Hypothalamus (tissue), 51 donors: ENCODE data around the gene ODAD2.
"Not testable (repeated sequence)": the region's sequence is repeated elsewhere in the genome, so short reads cannot be mapped to it uniquely, and the experiment has no call there.

Source experiments
- DNase-seq, 51 donors: peaks; one replicate each; lab custom pipeline; 2025; lab: John Stamatoyannopoulos, UW

Gene ODAD2

GRCh38 chr10:27998954-27999275 is at the start of gene ODAD2:
TSS of gene ODAD2 (minus strand) at chr10:27999079. CDS start at chr10:27995142, 3,937 bp downstream.
- DNase-seq, result peak in 2 of 51 donors; percentile 17 to 21

- DNase-seq, result no peak
Observed at GRCh38 chr10:28047061-28047460, 48.2 kb upstream of the ODAD2 start.

- no peak for DNase-seq
Observed at GRCh38 chr10:28046579-28046978, 47.7 kb upstream of the ODAD2 start.

GRCh38 chr10:28043941-28044340 is 45.1 kb upstream of the ODAD2 start:
- DNase-seq, result no peak

GRCh38 chr10:28036587-28036986 is 37.7 kb upstream of the ODAD2 start:
- no peak for DNase-seq

GRCh38 chr10:28020993-28021982 is 22.4 kb upstream of the ODAD2 start:
- no peak for DNase-seq

GRCh38 chr10:28020080-28020860 is 21.4 kb upstream of the ODAD2 start:
- no peak for DNase-seq

- DNase-seq, result no peak
Observed at GRCh38 chr10:28014651-28015050, 15.8 kb upstream of the ODAD2 start.

GRCh38 chr10:28012990-28013515 is 14.2 kb upstream of the ODAD2 start:
- no peak for DNase-seq

GRCh38 chr10:28010821-28011220 is 11.9 kb upstream of the ODAD2 start:
- DNase-seq, result no peak

GRCh38 chr10:28008054-28008453 is 9.2 kb upstream of the ODAD2 start:
- no peak for DNase-seq

- DNase-seq, result no peak
Observed at GRCh38 chr10:28001353-28001752, 2.5 kb upstream of the ODAD2 start.

- peak in 29 of 51 donors; percentile 2 to 52 (median 18) for DNase-seq
Observed at GRCh38 chr10:27998178-27998953, 513 bp downstream of the ODAD2 start.

GRCh38 chr10:27997865-27998177 is 1.1 kb downstream of the ODAD2 start:
- DNase-seq, result no peak

- no peak for DNase-seq
Observed at GRCh38 chr10:27995311-27995710, 3.6 kb downstream of the ODAD2 start.

GRCh38 chr10:27989357-27989756 is 9.5 kb downstream of the ODAD2 start:
- not testable (repeated sequence) for DNase-seq

- no peak for DNase-seq
Observed at GRCh38 chr10:27986821-27987220, 12.1 kb downstream of the ODAD2 start.

- DNase-seq, result no peak
Observed at GRCh38 chr10:27982875-27983543, 15.9 kb downstream of the ODAD2 start.

- DNase-seq, result no peak
Observed at GRCh38 chr10:27981744-27982143, 17.1 kb downstream of the ODAD2 start.

- DNase-seq, result not testable (repeated sequence)
Observed at GRCh38 chr10:27970795-27971194, 28.1 kb downstream of the ODAD2 start.
